Adipocyte (in vitro differentiated cells): ENCODE measurements around the gene ADAMTS18.

Experiments
- DNase-seq: peaks from one replicate; pipeline ENCODE4 v3.0.0-alpha.2; 2015; ENCODE audit warnings: low read depth
- H3K27me3 ChIP-seq: replicated peaks from 2 replicates; pipeline ENCODE4 v1.7.0; 2013; ENCODE audit warnings: mild to moderate bottlenecking, low read length, moderate library complexity; ENCODE audit not compliant: control insufficient read depth, insufficient read depth
- H3K36me3 ChIP-seq: 2 replicates; pipeline ENCODE4 v1.7.0; 2013; ENCODE audit warnings: low read length, mild to moderate bottlenecking, moderate library complexity; ENCODE audit not compliant: control insufficient read depth, insufficient read depth, severe bottlenecking
- H3K4me1 ChIP-seq: 2 replicates; pipeline ENCODE4 v1.7.0; 2013; ENCODE audit warnings: mild to moderate bottlenecking, low read length, moderate library complexity; ENCODE audit not compliant: control insufficient read depth, insufficient read depth
- H3K4me3 ChIP-seq: 2 replicates; pipeline ENCODE4 v1.7.0; 2013; ENCODE audit warnings: mild to moderate bottlenecking, low read length, moderate library complexity
- H3K9ac ChIP-seq: 2 replicates; pipeline ENCODE4 v1.7.0; 2013; ENCODE audit warnings: mild to moderate bottlenecking, low read length, moderate library complexity
- H3K9me3 ChIP-seq: 2 replicates; pipeline ENCODE4 v1.7.0; 2013; ENCODE audit warnings: mild to moderate bottlenecking, low read length, moderate library complexity; ENCODE audit not compliant: control insufficient read depth

ADAMTS18 gene

GRCh38 chr16:77433146-77433545 is 1.7 kb downstream of the ADAMTS18 start:
- Histone ChIP-seq H3K36me3 (no peaks in the 10 kb centered on the region), H3K27me3 (peaks cover 48% of the 10 kb centered on the region), H3K9me3 (peaks cover 6% of the 10 kb centered on the region), H3K4me3 (no peak overlapping the region), H3K9ac (no peak overlapping the region), H3K4me1 (no peaks in the 10 kb centered on the region)
- no peak for DNase-seq

- H3K4me1 ChIP-seq, result no peaks in the 10 kb centered on the region
- no peak overlapping the region for H3K9ac ChIP-seq
- H3K36me3 ChIP-seq, result no peaks in the 10 kb centered on the region
- H3K27me3 ChIP-seq, result peaks cover 48% of the 10 kb centered on the region
- H3K9me3 ChIP-seq, result peaks cover 8% of the 10 kb centered on the region
- H3K4me3 ChIP-seq, result no peak overlapping the region
- DNase-seq, result no peak
These were observed 2.6 kb downstream of the ADAMTS18 start for GRCh38 chr16:77432264-77432663.

- no peak overlapping the region for H3K9ac ChIP-seq
- DNase-seq, result no peak
- peaks cover 8% of the 10 kb centered on the region for H3K9me3 ChIP-seq
- no peaks in the 10 kb centered on the region for H3K4me1 ChIP-seq
- peaks cover 41% of the 10 kb centered on the region for H3K27me3 ChIP-seq
- no peaks in the 10 kb centered on the region for H3K36me3 ChIP-seq
- H3K4me3 ChIP-seq, result no peak overlapping the region
These were observed 3.8 kb downstream of the ADAMTS18 start for GRCh38 chr16:77430787-77431585.

GRCh38 chr16:77430360-77430759 is 4.5 kb downstream of the ADAMTS18 start:
- Histone ChIP-seq H3K9me3 (peaks cover 8% of the 10 kb centered on the region), H3K36me3 (no peaks in the 10 kb centered on the region), H3K4me3 (no peak overlapping the region), H3K27me3 (peaks cover 34% of the 10 kb centered on the region), H3K4me1 (no peaks in the 10 kb centered on the region), H3K9ac (no peak overlapping the region)
- no peak for DNase-seq

- no peak for DNase-seq
- H3K9ac ChIP-seq, result no peak overlapping the region
- H3K36me3 ChIP-seq, result no peaks in the 10 kb centered on the region
- H3K4me1 ChIP-seq, result no peaks in the 10 kb centered on the region
- peaks cover 8% of the 10 kb centered on the region for H3K9me3 ChIP-seq
- H3K27me3 ChIP-seq, result no peaks in the 10 kb centered on the region
- H3K4me3 ChIP-seq, result no peak overlapping the region
These were observed 9.8 kb downstream of the ADAMTS18 start for GRCh38 chr16:77424871-77425604.

- no peaks in the 10 kb centered on the region for H3K4me1 ChIP-seq
- H3K9ac ChIP-seq, result no peak overlapping the region
- no peak overlapping the region for H3K4me3 ChIP-seq
- no peak for DNase-seq
- no peaks in the 10 kb centered on the region for H3K9me3 ChIP-seq
- no peaks in the 10 kb centered on the region for H3K36me3 ChIP-seq
- no peaks in the 10 kb centered on the region for H3K27me3 ChIP-seq
These were observed 12.5 kb downstream of the ADAMTS18 start for GRCh38 chr16:77422196-77422784.

- H3K4me1 ChIP-seq, result no peaks in the 10 kb centered on the region
- H3K27me3 ChIP-seq, result no peaks in the 10 kb centered on the region
- no peak overlapping the region for H3K4me3 ChIP-seq
- H3K9me3 ChIP-seq, result no peaks in the 10 kb centered on the region
- no peaks in the 10 kb centered on the region for H3K36me3 ChIP-seq
- H3K9ac ChIP-seq, result no peak overlapping the region
- no peak for DNase-seq
These were observed 17.8 kb downstream of the ADAMTS18 start for GRCh38 chr16:77416939-77417480.

- Histone ChIP-seq H3K36me3 (no peaks in the 10 kb centered on the region), H3K4me3 (no peak overlapping the region), H3K4me1 (no peaks in the 10 kb centered on the region), H3K9ac (no peak overlapping the region), H3K27me3 (no peaks in the 10 kb centered on the region), H3K9me3 (no peaks in the 10 kb centered on the region)
- DNase-seq, result no peak
These were observed 20.0 kb downstream of the ADAMTS18 start for GRCh38 chr16:77414752-77415231.

GRCh38 chr16:77410449-77410848 is 24.4 kb downstream of the ADAMTS18 start:
- Histone ChIP-seq H3K27me3 (no peaks in the 10 kb centered on the region), H3K36me3 (no peaks in the 10 kb centered on the region), H3K4me1 (no peaks in the 10 kb centered on the region), H3K9me3 (peaks cover 12% of the 10 kb centered on the region), H3K4me3 (no peak overlapping the region), H3K9ac (no peak overlapping the region)
- DNase-seq, result no peak

GRCh38 chr16:77409311-77409710 is 25.5 kb downstream of the ADAMTS18 start:
- no peak overlapping the region for H3K4me3 ChIP-seq
- H3K4me1 ChIP-seq, result no peaks in the 10 kb centered on the region
- H3K27me3 ChIP-seq, result no peaks in the 10 kb centered on the region
- no peaks in the 10 kb centered on the region for H3K36me3 ChIP-seq
- DNase-seq, result no peak
- H3K9ac ChIP-seq, result no peak overlapping the region
- H3K9me3 ChIP-seq, result peaks cover 12% of the 10 kb centered on the region

- Histone ChIP-seq H3K27me3 (no peaks in the 10 kb centered on the region), H3K4me1 (no peaks in the 10 kb centered on the region), H3K9ac (no peak overlapping the region), H3K4me3 (no peak overlapping the region), H3K36me3 (no peaks in the 10 kb centered on the region), H3K9me3 (peaks cover 12% of the 10 kb centered on the region)
- DNase-seq, result no peak
These were observed 26.2 kb downstream of the ADAMTS18 start for GRCh38 chr16:77408607-77409006.
